OCI-LY7 (cell line): Measurements from ENCODE around the gene ING4. TPM values are rescaled to one million over a fixed set of nuclear protein-coding genes. Genes with fewer than 3 reads are reported as not detected.

Source experiments
- BruUV-seq: library from RNA; stranded (reverse); fragments of 400-500 nt; replicated peaks from 2 replicates; lab custom pipeline; 2021; lab: Mats Ljungman, UMichigan
- CTCF ChIA-PET: fragments of 300-600 bp; sonication (Branson Sonifier 250); formaldehyde crosslinking; loops from one replicate; lab custom pipeline; 2022; ENCODE audit warnings: antibody characterized with exemption; ENCODE audit not compliant: unreplicated experiment; lab: Charles Lee
- POLR2A ChIA-PET: fragments of 300-600 bp; sonication (Branson Sonifier 250); formaldehyde crosslinking; loops from one replicate; lab custom pipeline; 2022; ENCODE audit warnings: antibody characterized with exemption; lab: Charles Lee
- DNase-seq: peaks from one replicate; pipeline ENCODE4 v3.0.0-alpha.2; 2015; ENCODE audit warnings: low spot score
- H2AFZ ChIP-seq: fragments of 200-600 bp; sonication (generic), shearing (Covaris generic); 2 replicates; pipeline ENCODE4 v1.6.1; 2014; ENCODE audit warnings: mild to moderate bottlenecking, antibody characterized with exemption, low read length, moderate library complexity
- H3K27ac ChIP-seq: fragments of 200-600 bp; sonication (generic); 2 replicates; pipeline ENCODE4 v1.5.1; 2014; ENCODE audit warnings: mixed run types, low read depth, mild to moderate bottlenecking, moderate library complexity, low read length, inconsistent platforms; ENCODE audit not compliant: poor library complexity, severe bottlenecking
- H3K36me3 ChIP-seq: fragments of 200-600 bp; sonication (generic); 2 replicates; pipeline ENCODE4 v1.6.1; 2014; ENCODE audit warnings: mild to moderate bottlenecking, antibody characterized with exemption, low read length, moderate library complexity, mixed read lengths; ENCODE audit not compliant: insufficient read depth
- H3K4me1 ChIP-seq: fragments of 200-600 bp; sonication (generic); 2 replicates; pipeline ENCODE4 v1.5.1; 2014; ENCODE audit warnings: mild to moderate bottlenecking, low read length; ENCODE audit not compliant: insufficient read depth, poor library complexity, severe bottlenecking
- H3K4me2 ChIP-seq: fragments of 200-600 bp; sonication (generic); 2 replicates; pipeline ENCODE4 v1.6.1; 2014; ENCODE audit warnings: mild to moderate bottlenecking, low read length
- H3K4me3 ChIP-seq: fragments of 200-600 bp; sonication (generic); 2 replicates; pipeline ENCODE4 v1.5.1; 2014; ENCODE audit warnings: mild to moderate bottlenecking, low read depth, low read length; ENCODE audit not compliant: poor library complexity, severe bottlenecking
- H3K79me2 ChIP-seq: fragments of 200-600 bp; sonication (generic); 2 replicates; pipeline ENCODE4 v1.6.1; 2016; ENCODE audit warnings: low read depth, mild to moderate bottlenecking, low read length, moderate library complexity, mixed read lengths; ENCODE audit not compliant: insufficient read depth
- H3K9me2 ChIP-seq: fragments of 200-600 bp; sonication (generic); 2 replicates; pipeline ENCODE4 v1.6.1; 2016; ENCODE audit warnings: mild to moderate bottlenecking, low read length, mixed read lengths; ENCODE audit not compliant: insufficient read depth
- H3K9me3 ChIP-seq: fragments of 200-600 bp; sonication (generic); 2 replicates; pipeline ENCODE4 v1.6.1; 2014; ENCODE audit warnings: mild to moderate bottlenecking, mixed run types, low read length, mixed read lengths
- H4K20me1 ChIP-seq: fragments of 200-600 bp; sonication (generic); 2 replicates; pipeline ENCODE4 v1.6.1; 2014; ENCODE audit warnings: mild to moderate bottlenecking, antibody characterized with exemption, low read length, moderate library complexity, mixed read lengths; ENCODE audit not compliant: insufficient read depth
- CTCF ChIP-seq: fragments of 200-600 bp; sonication (generic); conservative IDR thresholded peaks from 2 replicates; pipeline ENCODE4 v1.5.1; 2014; ENCODE audit warnings: mild to moderate bottlenecking, antibody characterized with exemption, low read length, moderate library complexity, mixed read lengths
- EZH2phosphoT487 ChIP-seq: fragments of 200-600 bp; sonication (generic); IDR thresholded peaks from 2 replicates; pipeline ENCODE4 v1.6.1; 2018; ENCODE audit warnings: low read depth, borderline replicate concordance, mild to moderate bottlenecking, mixed run types, antibody characterized with exemption, low read length, moderate library complexity, mixed read lengths
- intact Hi-C: fragments of 100-400 bp; cut with micrococcal nuclease; formaldehyde crosslinking; loops from one replicate; pipeline ENCODE4 v1.10.0; 2022; ENCODE audit not compliant: unreplicated experiment
- small RNA-seq: library from RNA; depleted of rRNA; stranded (forward); fragments of <200 nt; gene quantifications from one replicate; pipeline ENCODE3, GENCODE V24; 2014
- total RNA-seq, 2 experiments: library from RNA; depleted of rRNA in 1 of 2; stranded (reverse); fragments of >200 nt in 1 of 2; shearing (Covaris generic) in 1 of 2; gene quantifications; 2 replicates each; pipeline ENCODE4 v1.2.3, GENCODE V29; 2014 to 2022

The ING4 gene
- total RNA-seq, 2 experiments from 2014 or later: 27.1 to 30.8 TPM

- Histone ChIP-seq H3K4me2 (peak overlapping the region; percentile 94), H4K20me1 (peaks cover 18% of the 10 kb centered on the region), H3K4me3 (peak overlapping the region; percentile 50), H3K79me2 (peaks cover 41% of the 10 kb centered on the region), H3K36me3 (peaks cover 82% of the 10 kb centered on the region), H3K4me1 (peaks cover 35% of the 10 kb centered on the region), H3K27ac (peak overlapping the region; percentile 5), H3K9me3 (no peaks in the 10 kb centered on the region), H2AFZ (no peak overlapping the region), H3K9me2 (no peaks in the 10 kb centered on the region)
- POLR2A ChIA-PET: interaction anchor here (0.5 to 1.2 kb wide), 3 partner anchors 31 to 154 kb away, joined by 3 to 4 read pairs (median 4); no protein-coding TSS in a partner anchor
- no TSS peak for BruUV-seq
- CTCF ChIA-PET: interaction anchor here (0.5 to 0.8 kb wide), 2 partner anchors 11 to 65 kb away, joined by 3 to 6 read pairs; no protein-coding TSS in a partner anchor
- intact Hi-C loops: no loop called here
- no peak for TF ChIP-seq CTCF
- TF ChIP-seq EZH2phosphoT487: no peak
- no peak for DNase-seq
Measured at GRCh38 chr12:6602526-6602925, 60.4 kb downstream of the ING4 start.

Small RNA genes lying within 50 kb of the gene (small RNA-seq; reads per million reads assigned to genes)
- gene RNU6-781P: not detected

Other genes starting within 250 kb of the ING4 start
- 18.0 and 19.8 TPM in 2 replicates for gene CD27, start 218.2 kb downstream of the ING4 start, total RNA-seq (2014; rRNA removed; shearing (Covaris generic))
- gene CD27, start 218.2 kb downstream of the ING4 start, total RNA-seq (2022): 39.9 and 48.3 TPM in 2 replicates
- 18.4 and 23.7 TPM in 2 replicates for gene TAPBPL, start 211.1 kb downstream of the ING4 start, total RNA-seq (2014; rRNA removed; shearing (Covaris generic))
- gene TAPBPL, start 211.1 kb downstream of the ING4 start, total RNA-seq (2022): 22.2 and 25.5 TPM in 2 replicates
- 82.7 and 86.0 TPM in 2 replicates for gene VAMP1, start 192.4 kb downstream of the ING4 start, total RNA-seq (2014; rRNA removed; shearing (Covaris generic))
- 46.9 and 51.6 TPM in 2 replicates for gene VAMP1, start 192.4 kb downstream of the ING4 start, total RNA-seq (2022)
- gene MRPL51, start 169.9 kb downstream of the ING4 start, total RNA-seq (2014; rRNA removed; shearing (Covaris generic)): 152 and 164 TPM in 2 replicates
- gene MRPL51, start 169.9 kb downstream of the ING4 start, total RNA-seq (2022): 280 and 338 TPM in 2 replicates
- gene NCAPD2, start 169.0 kb downstream of the ING4 start, total RNA-seq (2014; rRNA removed; shearing (Covaris generic)): 157 and 195 TPM in 2 replicates
- gene NCAPD2, start 169.0 kb downstream of the ING4 start, total RNA-seq (2022): 225 and 267 TPM in 2 replicates
- gene GAPDH, start 128.6 kb downstream of the ING4 start, total RNA-seq (2014; rRNA removed; shearing (Covaris generic)): 3,369 and 3,801 TPM in 2 replicates
- 3,794 and 4,502 TPM in 2 replicates for gene GAPDH, start 128.6 kb downstream of the ING4 start, total RNA-seq (2022)
- 16.9 and 25.4 TPM in 2 replicates for gene IFFO1, start 107.1 kb downstream of the ING4 start, total RNA-seq (2014; rRNA removed; shearing (Covaris generic))
- 30.5 and 32.3 TPM in 2 replicates for gene IFFO1, start 107.1 kb downstream of the ING4 start, total RNA-seq (2022)
- 87.9 and 116 TPM in 2 replicates for gene NOP2, start 94.8 kb downstream of the ING4 start, total RNA-seq (2014; rRNA removed; shearing (Covaris generic))
- gene NOP2, start 94.8 kb downstream of the ING4 start, total RNA-seq (2022): 86.5 and 100 TPM in 2 replicates
- 287 and 319 TPM in 2 replicates for gene CHD4, start 55.7 kb downstream of the ING4 start, total RNA-seq (2014; rRNA removed; shearing (Covaris generic))
- 247 and 267 TPM in 2 replicates for gene CHD4, start 55.7 kb downstream of the ING4 start, total RNA-seq (2022)
- 7.7 and 14.4 TPM in 2 replicates for gene LPAR5, start 27.2 kb downstream of the ING4 start, total RNA-seq (2014; rRNA removed; shearing (Covaris generic))
- gene LPAR5, start 27.2 kb downstream of the ING4 start, total RNA-seq (2022): 25.3 and 25.6 TPM in 2 replicates
- gene ACRBP, start 15.7 kb downstream of the ING4 start, total RNA-seq (2014; rRNA removed; shearing (Covaris generic)): 3.6 and 4.4 TPM in 2 replicates
- 9.3 and 9.4 TPM in 2 replicates for gene ACRBP, start 15.7 kb downstream of the ING4 start, total RNA-seq (2022)
- 48.2 and 48.6 TPM in 2 replicates for gene ZNF384, start 26.3 kb upstream of the ING4 start, total RNA-seq (2014; rRNA removed; shearing (Covaris generic))
- gene ZNF384, start 26.3 kb upstream of the ING4 start, total RNA-seq (2022): 95.5 and 109 TPM in 2 replicates
- 0.98 and 1.2 TPM in 2 replicates for gene PIANP, start 37.7 kb upstream of the ING4 start, total RNA-seq (2014; rRNA removed; shearing (Covaris generic))
- 15.2 and 15.4 TPM in 2 replicates for gene PIANP, start 37.7 kb upstream of the ING4 start, total RNA-seq (2022)
- 64.8 and 71.2 TPM in 2 replicates for gene COPS7A, start 60.9 kb upstream of the ING4 start, total RNA-seq (2014; rRNA removed; shearing (Covaris generic))
- gene COPS7A, start 60.9 kb upstream of the ING4 start, total RNA-seq (2022): 51.1 and 53.8 TPM in 2 replicates
- gene MLF2, start 90.0 kb upstream of the ING4 start, total RNA-seq (2014; rRNA removed; shearing (Covaris generic)): 87.3 and 96.2 TPM in 2 replicates
- gene MLF2, start 90.0 kb upstream of the ING4 start, total RNA-seq (2022): 79.7 and 81.3 TPM in 2 replicates
- gene PTMS, start 103.2 kb upstream of the ING4 start, total RNA-seq (2014; rRNA removed; shearing (Covaris generic)): 6.3 and 7.8 TPM in 2 replicates
- 9.8 and 11.8 TPM in 2 replicates for gene PTMS, start 103.2 kb upstream of the ING4 start, total RNA-seq (2022)
- gene LAG3, start 109.4 kb upstream of the ING4 start, total RNA-seq (2014; rRNA removed; shearing (Covaris generic)): 0.19 and 0.62 TPM in 2 replicates
- gene LAG3, start 109.4 kb upstream of the ING4 start, total RNA-seq (2022): 0.26 TPM in 1 of 2 replicates, not detected in the other
- not detected in 2 replicates for gene CD4, start 126.4 kb upstream of the ING4 start, total RNA-seq (2014; rRNA removed; shearing (Covaris generic))
- not detected in 2 replicates for gene CD4, start 126.4 kb upstream of the ING4 start, total RNA-seq (2022)
- not detected in 2 replicates for gene GPR162, start 158.7 kb upstream of the ING4 start, total RNA-seq (2014; rRNA removed; shearing (Covaris generic))
- not detected in 2 replicates for gene GPR162, start 158.7 kb upstream of the ING4 start, total RNA-seq (2022)
- gene P3H3, start 165.3 kb upstream of the ING4 start, total RNA-seq (2014; rRNA removed; shearing (Covaris generic)): 0.54 and 1.0 TPM in 2 replicates
- gene P3H3, start 165.3 kb upstream of the ING4 start, total RNA-seq (2022): 0.50 and 0.93 TPM in 2 replicates
- 3.6 and 5.0 TPM in 2 replicates for gene GNB3, start 177.8 kb upstream of the ING4 start, total RNA-seq (2014; rRNA removed; shearing (Covaris generic))
- gene GNB3, start 177.8 kb upstream of the ING4 start, total RNA-seq (2022): 20.4 and 23.7 TPM in 2 replicates
- gene CDCA3, start 188.2 kb upstream of the ING4 start, total RNA-seq (2014; rRNA removed; shearing (Covaris generic)): 160 and 222 TPM in 2 replicates
- gene CDCA3, start 188.2 kb upstream of the ING4 start, total RNA-seq (2022): 151 and 161 TPM in 2 replicates
- 65.9 and 70.4 TPM in 2 replicates for gene USP5, start 189.0 kb upstream of the ING4 start, total RNA-seq (2014; rRNA removed; shearing (Covaris generic))
- gene USP5, start 189.0 kb upstream of the ING4 start, total RNA-seq (2022): 112 and 129 TPM in 2 replicates
- gene TPI1, start 204.4 kb upstream of the ING4 start, total RNA-seq (2014; rRNA removed; shearing (Covaris generic)): 596 and 608 TPM in 2 replicates
- 519 and 801 TPM in 2 replicates for gene TPI1, start 204.4 kb upstream of the ING4 start, total RNA-seq (2022)
- 7.8 and 8.3 TPM in 2 replicates for gene SPSB2, start 210.2 kb upstream of the ING4 start, total RNA-seq (2014; rRNA removed; shearing (Covaris generic))
- 8.5 and 10.8 TPM in 2 replicates for gene SPSB2, start 210.2 kb upstream of the ING4 start, total RNA-seq (2022)
- 15.7 and 17.7 TPM in 2 replicates for gene LRRC23, start 241.7 kb upstream of the ING4 start, total RNA-seq (2014; rRNA removed; shearing (Covaris generic))
- 19.8 and 20.2 TPM in 2 replicates for gene LRRC23, start 241.7 kb upstream of the ING4 start, total RNA-seq (2022)